NOMO-1 treated with DMSO at 0.1 percent for 48 hours (cell line): ENCODE measurements around the gene ITPR1.

Source experiments
- DNase-seq: peaks from one replicate; lab custom pipeline; 2025; ENCODE audit not compliant: unreplicated experiment; lab: John Stamatoyannopoulos, UW

Gene ITPR1

DNA sequence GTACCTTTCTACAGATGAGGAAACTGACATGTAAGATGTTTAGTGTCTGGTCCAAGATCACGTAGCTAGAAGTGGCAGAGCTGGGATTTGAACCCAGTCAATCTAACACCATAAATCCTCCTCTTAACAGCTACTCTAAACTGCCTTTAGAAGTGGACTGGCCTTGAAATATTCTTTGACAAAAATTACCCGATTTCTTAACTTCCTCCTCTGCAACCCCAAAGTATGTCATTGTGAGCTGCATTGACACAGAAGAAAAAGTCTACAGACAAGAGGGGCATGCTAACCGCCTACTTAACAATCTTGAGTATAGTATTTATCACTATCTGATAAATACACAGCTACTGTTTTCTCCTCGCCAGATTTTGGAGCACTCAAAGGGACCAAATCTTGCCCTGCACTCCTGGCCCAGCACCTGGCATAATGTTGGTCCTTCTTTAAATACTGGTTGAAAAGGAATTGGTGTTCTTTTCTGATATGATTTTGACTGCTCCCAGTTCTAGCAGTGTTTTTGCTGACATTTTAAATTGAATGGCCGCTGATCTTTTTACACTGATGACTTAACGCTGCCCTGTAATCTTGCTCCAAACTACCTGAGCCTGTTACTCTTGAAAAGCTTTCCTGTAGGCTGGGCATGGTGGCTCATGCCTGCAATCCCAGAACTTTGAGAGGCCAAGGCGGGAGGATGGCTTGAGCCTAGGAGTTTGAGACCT is 36.9 kb downstream of the ITPR1 start:
- DNase-seq: peak; percentile 77

DNA sequence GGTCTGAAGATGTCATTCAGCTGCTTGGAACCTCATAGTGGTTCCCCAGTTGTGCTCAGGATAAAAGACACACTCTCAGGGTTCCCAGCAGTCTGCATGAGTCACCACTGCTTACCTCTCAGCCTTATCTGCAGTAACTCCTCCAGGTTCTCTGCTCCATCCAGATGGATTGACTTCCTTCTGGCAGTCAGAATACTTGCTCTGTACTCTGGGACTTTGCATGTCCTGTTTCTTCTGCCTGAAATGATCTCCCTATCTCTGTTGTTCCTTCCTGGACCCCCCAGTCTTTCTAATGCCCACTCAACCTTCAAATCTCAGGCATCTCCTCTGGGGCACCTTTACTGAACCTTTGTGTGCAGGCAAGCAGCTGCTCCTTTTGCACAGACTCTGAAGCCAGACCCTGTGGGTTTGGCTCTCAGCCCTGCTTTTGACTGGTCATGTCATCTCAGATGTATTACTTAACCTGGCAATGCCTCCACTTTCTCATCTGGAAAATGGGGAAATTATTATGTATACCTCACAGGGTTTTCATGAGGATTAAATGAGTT is 38.4 kb downstream of the ITPR1 start:
- DNase-seq: no peak

DNA sequence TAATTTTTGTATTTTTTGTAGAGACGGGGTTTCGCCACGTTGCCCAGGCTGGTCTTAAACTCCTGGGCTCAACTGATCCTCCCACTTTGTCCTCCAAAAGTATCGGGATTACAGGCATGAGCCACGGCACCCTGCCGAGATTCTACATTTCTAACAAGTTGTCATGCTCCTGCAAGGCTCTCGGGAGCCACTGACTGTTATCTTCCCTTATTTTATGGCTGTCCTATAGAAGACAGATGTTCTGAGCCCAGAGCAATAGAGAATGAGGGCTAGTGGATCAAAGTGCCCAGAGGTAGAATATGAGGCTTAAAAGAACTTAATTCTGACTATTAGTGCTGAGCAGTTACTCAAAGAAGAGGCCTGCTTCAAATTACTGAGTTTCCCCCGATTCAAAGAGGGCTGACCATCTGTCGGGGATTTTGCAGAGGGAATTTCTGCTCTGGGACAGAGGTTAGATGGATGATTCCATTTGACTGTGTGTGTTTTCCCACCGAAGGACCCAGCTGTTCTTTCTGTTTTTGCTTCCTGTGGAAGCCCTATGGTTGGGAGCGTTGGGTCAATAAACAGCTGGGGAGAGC is 39.5 kb downstream of the ITPR1 start:
- no peak for DNase-seq

DNA sequence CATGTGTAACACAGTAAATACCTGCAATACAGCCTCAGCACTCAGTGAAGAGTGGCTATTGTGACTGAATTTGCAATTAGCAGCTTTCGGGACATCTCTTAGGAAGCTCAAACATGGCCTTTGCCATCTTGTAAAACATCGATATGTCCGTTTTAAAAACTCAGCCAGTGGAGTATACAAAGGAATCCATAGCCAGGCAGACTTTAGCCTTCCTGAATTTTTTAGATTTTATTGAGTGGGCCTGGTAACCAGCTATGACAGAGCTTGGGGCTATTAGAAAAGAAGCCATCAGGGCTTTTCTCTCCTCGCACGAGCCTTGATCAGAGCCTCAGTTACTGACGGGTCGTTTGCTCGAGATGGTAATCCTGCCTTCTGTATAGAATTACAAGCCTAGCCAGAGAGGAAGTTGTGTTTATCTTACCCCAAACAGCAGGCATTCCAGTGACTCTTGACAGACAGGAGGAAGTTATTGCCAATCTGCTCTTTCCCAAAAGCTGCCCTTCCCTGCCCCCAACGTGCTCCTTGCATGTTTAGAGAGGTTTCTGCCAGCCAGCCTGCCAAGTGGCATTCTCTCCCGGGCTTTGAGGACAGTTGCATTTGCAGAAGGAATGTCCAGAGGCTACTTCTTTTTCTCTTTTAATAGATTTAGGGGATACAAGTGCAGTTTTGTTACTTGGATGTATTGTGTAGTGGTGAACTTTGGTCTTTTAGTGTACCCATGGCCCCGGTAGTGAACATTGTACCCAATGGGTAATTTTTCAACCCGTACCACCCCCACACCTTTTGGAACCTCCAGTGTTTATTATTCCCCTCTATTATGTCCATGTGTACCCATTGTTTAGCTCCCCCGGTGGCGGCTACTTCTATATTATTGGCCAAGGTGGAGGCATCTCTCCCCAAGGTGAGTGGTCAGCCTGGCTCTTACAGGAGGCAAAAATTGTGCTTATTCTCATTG is 40.6 kb downstream of the ITPR1 start:
- DNase-seq: peak; percentile 45

DNA sequence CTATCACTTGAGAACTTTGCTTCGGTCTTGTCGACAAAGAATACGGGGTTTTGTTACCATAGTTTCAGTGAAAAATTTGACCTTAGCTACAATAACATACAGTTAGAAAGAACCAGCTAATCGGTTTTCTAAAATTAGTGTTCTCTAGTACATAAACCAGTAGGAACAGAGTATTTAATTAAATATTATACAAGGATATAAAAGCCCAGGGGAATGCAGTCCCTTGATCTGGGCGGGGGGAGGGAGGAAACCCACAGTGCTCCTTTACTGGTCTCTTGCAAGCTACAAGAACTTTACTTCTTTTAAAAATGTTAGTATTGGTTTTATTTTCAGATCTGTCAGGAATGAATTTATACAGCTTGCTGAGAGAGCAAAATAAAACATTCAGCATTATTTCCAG is 41.8 kb downstream of the ITPR1 start:
- DNase-seq: no peak

DNA sequence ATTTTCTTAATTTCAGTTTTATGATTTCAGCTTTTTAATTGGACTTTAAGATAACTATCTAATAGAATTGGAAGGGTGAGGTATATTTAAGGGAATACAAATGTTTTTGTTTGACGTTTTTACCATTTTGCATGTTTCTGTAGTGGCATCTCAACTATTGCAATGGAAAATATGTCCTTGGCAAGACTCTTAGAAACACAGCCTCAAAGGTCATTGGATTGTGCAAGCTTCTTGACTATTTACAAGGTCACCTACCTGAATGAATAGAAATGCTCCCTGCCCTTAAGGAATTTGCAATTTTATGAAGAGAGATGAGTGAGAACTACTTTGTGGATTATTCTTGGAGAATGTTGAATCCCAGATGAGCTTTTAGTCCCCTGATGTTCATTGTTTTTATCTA is 43.1 kb downstream of the ITPR1 start:
- DNase-seq: no peak

DNA sequence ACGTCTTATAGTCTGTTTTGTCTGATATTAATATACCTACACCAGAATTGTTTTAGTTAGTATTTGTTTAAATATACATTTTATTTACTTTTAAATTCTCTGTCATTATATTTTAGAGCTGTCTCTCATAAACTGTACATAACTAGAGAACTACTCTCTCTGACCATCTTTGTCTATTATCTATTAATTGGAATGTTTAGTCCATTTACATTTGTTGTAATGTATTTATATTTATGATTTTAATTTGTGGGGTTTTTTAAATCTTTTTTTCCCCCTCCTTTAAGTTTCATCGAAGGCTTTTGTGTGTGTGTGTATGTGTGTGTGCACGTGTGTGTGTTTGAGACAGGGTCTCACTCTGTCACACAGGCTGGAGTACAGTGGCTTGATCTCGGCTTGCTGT is 47.1 kb downstream of the ITPR1 start:
- DNase-seq: no peak

DNA sequence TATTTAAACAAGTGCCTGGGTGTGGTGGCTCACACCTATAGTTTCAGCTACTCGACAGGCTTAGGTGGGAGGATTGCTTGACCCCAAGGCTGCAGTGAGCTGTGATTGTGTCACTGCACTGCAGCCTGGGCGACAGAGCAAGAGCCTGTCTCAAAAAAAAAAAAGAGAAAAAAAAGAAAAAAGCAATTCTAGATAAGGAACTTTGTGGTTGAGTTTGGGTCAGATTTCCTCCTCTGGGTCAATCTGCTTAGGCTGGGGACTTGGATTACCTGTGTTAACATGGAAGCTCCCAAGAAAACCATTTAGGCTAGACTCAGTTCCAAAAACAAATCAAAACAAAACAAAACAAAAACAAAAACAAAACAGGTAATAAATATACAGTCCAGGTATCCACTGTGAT is 50.0 kb downstream of the ITPR1 start:
- no peak for DNase-seq

DNA sequence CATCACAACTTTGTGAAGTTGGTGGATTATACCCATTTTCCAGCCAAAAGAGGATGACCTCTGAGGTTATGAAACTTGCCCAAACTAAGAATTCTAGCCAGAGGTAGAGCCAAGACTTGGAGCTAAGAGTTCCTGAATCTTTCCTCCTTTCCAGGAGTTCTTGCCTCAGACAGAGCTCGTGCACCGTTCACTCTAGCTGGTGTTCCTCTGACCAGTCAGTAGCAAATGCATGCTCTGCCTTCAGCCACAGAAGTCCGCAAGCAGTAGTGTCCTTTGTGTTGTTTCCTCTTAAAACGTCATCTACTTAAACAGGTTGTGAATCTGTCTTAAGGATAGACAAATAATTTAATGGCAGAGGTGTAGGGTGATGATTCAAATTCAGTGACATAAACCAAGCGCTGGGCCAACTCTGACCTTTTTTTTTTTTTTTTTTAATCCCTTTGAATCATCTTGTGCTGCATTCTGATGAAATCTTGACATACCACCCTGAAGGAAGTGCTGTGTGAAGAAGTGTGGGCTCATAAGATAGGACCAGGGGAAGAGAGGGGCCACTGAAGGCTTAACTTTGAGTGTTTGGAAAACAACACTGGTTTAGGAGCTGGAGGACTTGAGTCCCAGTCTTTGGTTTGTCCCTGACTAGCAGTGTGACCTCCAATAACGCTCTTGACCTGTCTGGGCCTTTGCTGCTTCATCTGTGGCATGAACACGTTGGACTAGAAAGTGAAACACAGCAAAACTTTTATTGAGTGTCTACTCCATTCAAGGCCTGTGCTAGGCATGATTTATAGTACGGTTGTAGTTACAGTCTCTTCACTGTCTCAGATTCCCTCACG is 53.4 kb downstream of the ITPR1 start:
- DNase-seq: no peak

DNA sequence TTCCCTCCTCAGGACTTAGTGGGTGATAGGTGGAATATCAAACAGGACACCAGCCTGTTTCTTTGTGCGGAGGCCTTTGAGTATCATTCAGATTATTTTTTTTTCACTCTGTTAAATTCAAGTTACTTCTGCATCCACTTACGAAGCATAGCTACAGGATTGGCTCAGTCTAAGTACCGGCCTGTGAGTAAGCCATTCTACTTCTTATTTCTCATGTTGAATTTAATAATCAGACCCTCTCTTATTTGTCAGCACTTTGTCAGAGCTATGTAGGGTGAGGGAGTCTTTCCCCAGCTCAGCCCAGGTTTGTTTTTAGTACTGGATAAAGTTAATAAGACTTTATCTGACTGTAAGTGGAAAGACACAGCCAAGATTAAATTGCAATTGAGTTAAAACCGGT is 54.7 kb downstream of the ITPR1 start:
- DNase-seq: no peak

DNA sequence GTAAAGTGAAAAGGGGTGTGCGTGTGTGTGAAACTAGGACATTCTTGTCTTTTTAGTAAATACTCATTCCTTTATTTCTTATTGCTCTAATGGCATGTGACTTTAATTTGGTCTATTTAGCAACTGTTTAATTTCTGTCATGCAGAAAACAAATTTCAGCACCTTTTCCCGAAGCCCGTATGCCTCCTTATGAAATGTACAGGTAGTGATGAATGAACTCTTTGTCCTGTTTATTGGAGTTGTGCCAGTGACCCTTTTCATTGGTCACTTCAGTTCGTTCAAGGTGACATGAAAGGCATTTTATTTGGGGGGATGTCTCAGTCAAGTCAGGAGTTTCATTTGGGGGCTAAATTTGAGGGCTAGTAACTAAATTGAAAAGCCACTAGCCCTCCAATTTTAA is 55.2 kb downstream of the ITPR1 start:
- no peak for DNase-seq

DNA sequence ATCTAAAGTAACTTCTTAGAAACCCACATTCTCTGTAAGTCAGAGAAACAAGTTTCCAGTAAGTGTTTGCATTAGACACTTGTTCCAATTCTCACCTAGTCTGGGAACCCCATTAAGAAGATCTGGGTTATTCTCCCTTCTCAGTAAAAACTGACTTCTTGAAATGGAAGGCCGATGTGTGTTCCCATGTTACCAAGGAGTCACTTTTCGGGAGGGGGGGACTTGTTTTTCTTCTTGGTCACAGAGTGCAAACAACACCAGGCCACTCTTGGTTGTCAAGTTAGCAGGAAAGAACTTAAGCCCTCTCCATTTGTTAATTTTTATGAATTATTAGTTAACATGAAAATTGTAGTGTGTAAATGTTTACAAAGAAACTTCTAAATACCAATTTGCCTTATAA is 55.6 kb downstream of the ITPR1 start:
- no peak for DNase-seq

DNA sequence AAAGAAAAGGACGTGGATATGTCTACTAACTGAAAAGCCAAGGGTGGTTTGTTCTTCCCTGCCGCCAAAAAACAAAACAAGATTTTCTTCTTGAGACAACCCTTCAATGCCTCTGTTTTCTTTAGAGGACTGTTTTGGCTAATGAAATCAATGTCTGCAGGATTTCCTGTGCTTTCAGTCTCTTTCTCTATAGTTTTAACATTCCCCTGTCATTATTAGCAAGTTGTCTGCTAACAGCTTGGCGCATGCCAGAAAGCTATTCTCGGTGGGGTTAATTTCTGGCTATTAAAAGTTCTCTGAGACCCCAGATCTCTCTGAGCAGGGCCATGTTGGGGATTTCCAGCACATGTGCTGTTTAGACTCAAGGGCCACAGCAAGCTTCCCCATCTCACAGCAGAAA is 56.7 kb downstream of the ITPR1 start:
- DNase-seq: no peak

DNA sequence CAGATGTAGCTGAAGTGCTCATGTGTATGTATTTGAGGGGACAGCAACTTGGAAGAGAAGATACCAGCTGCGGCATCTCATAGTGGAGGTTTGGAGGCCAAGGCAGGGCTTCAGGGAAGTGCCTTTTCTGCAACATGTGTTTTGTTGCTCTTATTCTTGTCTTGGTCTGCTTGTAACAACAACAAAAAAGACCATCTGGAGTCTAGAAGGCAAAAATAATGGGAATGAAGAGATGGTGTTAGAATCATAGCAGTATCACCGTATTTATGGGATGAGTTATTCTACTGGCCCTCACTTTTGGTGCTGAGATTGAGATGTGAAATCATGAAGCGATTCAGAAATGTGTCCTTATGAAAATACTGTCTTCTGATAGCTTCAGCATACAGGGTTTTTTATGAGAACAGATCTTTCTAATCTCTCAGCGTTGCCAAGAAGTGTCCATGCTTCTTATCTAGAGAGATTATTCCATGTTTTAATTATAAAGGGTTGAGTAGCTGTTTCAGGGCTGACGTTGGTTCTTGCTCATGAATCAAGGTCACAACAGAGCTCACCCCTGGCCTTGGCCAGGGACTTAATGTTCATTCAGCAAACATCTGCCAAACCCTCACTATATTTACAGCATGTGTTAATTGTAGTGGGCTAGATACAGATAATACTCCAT is 58.0 kb downstream of the ITPR1 start:
- no peak for DNase-seq

DNA sequence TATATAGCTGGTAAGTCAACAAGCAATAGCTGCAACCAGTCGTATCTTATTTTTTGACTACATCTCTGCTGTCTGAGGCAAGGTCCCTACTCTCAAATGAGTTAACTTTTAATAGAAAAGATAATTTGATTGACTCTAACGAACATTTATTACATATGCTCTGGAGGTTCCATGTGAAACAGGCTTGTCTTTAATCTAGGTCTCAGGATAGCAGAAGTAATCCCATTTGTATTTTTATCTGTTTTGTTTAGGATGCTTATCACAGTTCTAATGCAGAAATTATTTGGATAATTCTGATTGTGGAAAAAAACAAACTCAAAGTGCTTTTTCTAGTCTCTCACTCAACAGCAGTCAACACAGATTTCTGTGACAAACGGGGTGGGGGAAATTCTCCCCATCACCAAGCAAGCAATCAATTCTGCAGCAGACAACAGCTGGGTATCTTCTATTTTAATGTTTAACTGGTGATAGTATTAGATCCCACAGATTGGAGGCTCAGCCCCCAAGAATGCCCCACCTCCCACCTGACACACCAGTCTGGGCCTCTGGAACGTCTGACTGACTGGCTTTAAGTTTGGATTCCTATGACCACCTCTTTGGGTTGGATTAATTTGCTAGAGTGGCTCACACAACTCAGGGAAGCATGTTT is 58.8 kb downstream of the ITPR1 start:
- DNase-seq: no peak

DNA sequence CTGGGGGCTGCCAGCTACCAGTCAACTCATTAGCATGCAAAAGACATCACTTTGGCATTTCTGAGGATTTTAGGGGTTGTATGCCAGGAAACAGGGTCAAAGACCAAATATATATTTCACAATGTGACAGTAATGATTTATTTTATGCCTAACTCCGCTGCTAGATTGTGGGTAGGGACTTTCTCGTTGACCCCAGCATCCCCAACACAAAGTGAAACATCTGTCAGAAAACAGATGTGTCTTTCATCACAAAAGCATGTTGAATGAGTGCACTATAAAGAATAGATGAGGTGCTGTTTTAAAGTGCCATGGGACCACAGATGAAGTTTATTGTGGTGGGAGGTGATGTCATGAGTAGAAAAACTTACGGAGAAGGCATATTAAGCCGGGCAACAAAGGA is 59.7 kb downstream of the ITPR1 start:
- no peak for DNase-seq

DNA sequence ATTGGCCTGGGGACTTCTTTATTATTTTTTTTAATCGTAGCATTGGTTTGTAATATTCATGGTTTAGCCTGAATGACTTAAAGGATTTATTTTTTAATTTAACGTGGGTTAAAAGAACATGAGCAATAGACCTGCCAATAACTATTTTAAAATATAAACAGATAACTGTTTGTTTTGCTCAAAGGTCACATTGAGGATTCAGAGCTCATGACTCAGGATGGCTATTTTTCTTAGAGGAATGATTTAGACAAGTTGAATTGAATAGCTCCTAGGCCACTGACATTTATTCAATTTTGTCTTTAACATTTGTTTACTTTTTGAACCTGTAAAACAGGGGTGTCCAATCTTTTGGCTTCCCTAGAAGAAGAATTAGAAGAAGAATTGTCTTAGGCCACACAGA is 68.5 kb downstream of the ITPR1 start:
- no peak for DNase-seq

DNA sequence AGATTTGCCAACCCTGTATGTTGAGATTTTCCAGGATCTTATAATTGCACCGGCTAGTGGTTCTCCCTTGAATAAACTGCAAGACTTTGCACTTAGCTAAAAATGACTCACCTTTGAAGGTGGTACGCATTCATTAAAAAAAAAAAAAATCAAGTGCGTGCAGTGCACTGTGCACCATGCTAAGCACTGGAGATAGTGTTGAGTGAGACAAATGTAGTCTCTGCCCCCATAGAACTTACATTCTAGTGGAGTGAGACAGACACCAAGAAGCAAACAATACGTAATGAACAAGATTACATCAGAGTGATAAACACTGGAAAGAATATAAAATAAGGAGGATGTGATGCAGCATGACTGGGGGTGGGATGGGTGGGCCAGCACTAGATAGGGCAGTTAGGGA is 69.4 kb downstream of the ITPR1 start:
- no peak for DNase-seq

DNA sequence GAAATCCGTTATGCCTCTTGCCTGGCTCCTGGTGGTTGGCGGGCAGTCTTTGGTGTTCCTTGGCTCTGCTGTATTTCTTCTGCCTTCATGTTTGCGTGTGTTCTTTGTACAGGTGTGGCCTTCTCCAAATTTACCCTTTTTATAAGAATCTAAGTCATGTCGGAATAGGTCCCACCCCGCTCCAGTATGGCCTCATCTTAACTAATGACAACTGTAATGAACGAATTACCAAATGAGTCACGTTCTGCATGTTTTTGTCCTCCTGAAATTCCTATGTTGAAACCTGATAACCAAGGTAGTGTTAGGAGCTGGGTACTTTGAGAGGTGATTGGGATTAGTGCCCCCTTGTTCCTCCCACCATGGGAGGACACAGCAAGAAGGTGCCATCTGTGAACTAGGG is 71.1 kb downstream of the ITPR1 start:
- no peak for DNase-seq
